ENCODE data around the gene TREML2. TPM values are rescaled to one million over a fixed set of nuclear protein-coding genes. Genes with fewer than 3 reads are reported as not detected.

TREML2 gene
- total and polyA plus RNA-seq, 2 of the 8 experiments (the other 6 are each of a cell fraction or from before 2014, with no cell fraction given): 0.09 to 0.18 TPM

DNA sequence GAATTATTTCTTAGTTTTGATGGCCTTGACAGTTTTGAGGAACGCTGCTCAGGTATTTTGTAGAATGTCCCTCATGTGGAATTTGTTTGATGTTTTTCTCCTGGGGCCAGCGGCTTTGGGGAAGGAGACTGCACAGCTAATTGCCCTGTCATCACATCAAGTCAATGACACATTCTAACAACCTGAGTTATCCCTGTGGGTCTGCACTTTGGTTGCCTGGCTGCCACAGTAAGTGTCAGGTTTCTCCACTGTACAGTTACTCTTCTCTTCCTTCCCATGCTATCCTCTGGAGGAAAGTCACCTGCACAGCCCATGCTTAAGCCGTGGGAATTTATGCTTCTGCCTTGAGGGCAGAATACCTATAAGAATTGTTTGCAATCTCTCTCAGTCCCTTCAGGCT lies 25.8 kb upstream of the TREML2 start:
- Histone ChIP-seq H3K79me2 (ENCODE audit: control insufficient read depth in 1 of 2, insufficient read depth in 2 of 2, low read length in 2 of 2) (no peaks in the 10 kb centered on the region), H3K56ac (replicated peaks; ENCODE audit: insufficient read length, low read depth, low read length) (no peak overlapping the region), H4K20me1 (replicated peaks in 1 of 2; ENCODE audit: control insufficient read depth in 1 of 2, insufficient read depth in 2 of 2, low read length in 2 of 2) (no peaks in the 10 kb centered on the region), H3K18ac (ENCODE audit: extremely low read depth, low read length) (no peak overlapping the region), H4K91ac (replicated peaks; ENCODE audit: insufficient read length, low read length) (no peak overlapping the region), H2BK20ac (ENCODE audit: low read length) (no peak overlapping the region), H3K14ac (ENCODE audit: insufficient read length) (no peak overlapping the region), H3K9ac (replicated peaks in 1 of 4; ENCODE audit: extremely low read depth in 1 of 4, low read depth in 3 of 4, low read length in 3 of 4) (no peak overlapping the region), H2AK5ac (ENCODE audit: low read depth, low read length) (no peak overlapping the region), H2AFZ (ENCODE audit: low read length) (no peak overlapping the region), H3K4me3 (ENCODE audit: extremely low read depth in 1 of 4, insufficient read depth in 2 of 4, low read depth in 3 of 4, low read length in 4 of 4) (no peak overlapping the region), H3K4me2 (ENCODE audit: insufficient read depth in 1 of 2, low read depth in 2 of 2, low read length in 2 of 2) (no peak overlapping the region), H3K4ac (replicated peaks; ENCODE audit: insufficient read length, low read depth, low read length) (no peak overlapping the region), H2BK15ac (ENCODE audit: low read length) (no peak overlapping the region), H4K8ac (ENCODE audit: extremely low read depth, insufficient read depth, low read length) (no peak overlapping the region), H3K27me3 (replicated peaks in 1 of 4; ENCODE audit: control insufficient read depth in 3 of 4, extremely low read depth in 1 of 4, insufficient read depth in 3 of 4, low read length in 3 of 4) (no peaks in the 10 kb centered on the region; a peak in 1 of 7 replicates), H2BK12ac (ENCODE audit: low read depth, low read length) (no peak overlapping the region), H2BK120ac (replicated peaks; ENCODE audit: low read depth, low read length) (no peak overlapping the region), H3K36me3 (ENCODE audit: control insufficient read depth in 2 of 4, insufficient read depth in 4 of 4, low read length in 3 of 4) (no peaks in the 10 kb centered on the region), H3K23me2 (ENCODE audit: low read depth, low read length) (no peaks in the 10 kb centered on the region), H3K9me3 (ENCODE audit: insufficient read depth in 2 of 2, low read depth in 1 of 2, low read length in 1 of 2) (no peaks in the 10 kb centered on the region), H3K23ac (ENCODE audit: insufficient read length) (no peak overlapping the region), H3K79me1 (ENCODE audit: low read depth, low read length) (no peaks in the 10 kb centered on the region), H3K27ac (ENCODE audit: low read depth, low read length) (no peak overlapping the region), H3K4me1 (replicated peaks in 1 of 4; ENCODE audit: control insufficient read depth in 3 of 4, insufficient read depth in 4 of 4, low read length in 3 of 4) (no peaks in the 10 kb centered on the region), H4K5ac (ENCODE audit: insufficient read length, low read depth, low read length) (no peak overlapping the region), H2BK5ac (ENCODE audit: low read depth, low read length) (no peak overlapping the region)
- DNase-seq (ENCODE audit: low read depth in 1 of 2, low spot score in 2 of 2) (no peak), FAIRE-seq (peak; percentile 48)
- ChIA-PET CTCF (ENCODE audit: partially characterized antibody) (no interaction called here), POLR2A (ENCODE audit: partially characterized antibody) (no interaction called here)
- 72% methylated on average over 3 of the region's 3 CpGs; no CpG with 5 or more reads in 1 of the 2 experiments for WGBS, 2 experiments (ENCODE audit: extremely low coverage in 1 of 2, insufficient coverage in 1 of 2, insufficient read length in 1 of 2, insufficient replicate concordance in 2 of 2, low coverage in 1 of 2, low lambda C conversion rate in 2 of 2, missing lambda C conversion rate in 1 of 2)
- no peak for TF ChIP-seq POLR2AphosphoS5 (IDR thresholded peaks at IDR 0.05; ENCODE audit: low read depth, low read length)
- no peak for TF ChIP-seq CHD1 (IDR thresholded peaks at IDR 0.05; ENCODE audit: low read depth, low read length)
- TF ChIP-seq, protein P1, sequence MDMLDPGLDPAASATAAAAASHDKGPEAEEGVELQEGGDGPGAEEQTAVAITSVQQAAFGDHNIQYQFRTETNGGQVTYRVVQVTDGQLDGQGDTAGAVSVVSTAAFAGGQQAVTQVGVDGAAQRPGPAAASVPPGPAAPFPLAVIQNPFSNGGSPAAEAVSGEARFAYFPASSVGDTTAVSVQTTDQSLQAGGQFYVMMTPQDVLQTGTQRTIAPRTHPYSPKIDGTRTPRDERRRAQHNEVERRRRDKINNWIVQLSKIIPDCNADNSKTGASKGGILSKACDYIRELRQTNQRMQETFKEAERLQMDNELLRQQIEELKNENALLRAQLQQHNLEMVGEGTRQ (IDR thresholded peaks at IDR 0.05; ENCODE audit: low read length): no peak
- TF ChIP-seq MAFK (IDR thresholded peaks at IDR 0.05; ENCODE audit: low read depth, low read length): no peak
- TF ChIP-seq BACH1 (IDR thresholded peaks at IDR 0.05; ENCODE audit: low read length): no peak
- TF ChIP-seq CHD2 (IDR thresholded peaks at IDR 0.05; ENCODE audit: low read length): no peak
- TF ChIP-seq KDM1A (IDR thresholded peaks at IDR 0.05; ENCODE audit: borderline replicate concordance, low read length): no peak
- TF ChIP-seq SP2 (IDR thresholded peaks at IDR 0.05; ENCODE audit: low read length): no peak
- no peak for TF ChIP-seq ASH2L (IDR thresholded peaks at IDR 0.05; ENCODE audit: low read length)
- no peak for TF ChIP-seq EP300 (IDR thresholded peaks at IDR 0.05; ENCODE audit: borderline replicate concordance in 1 of 2, low read depth in 2 of 2, low read length in 2 of 2)
- TF ChIP-seq YY1 (IDR thresholded peaks at IDR 0.05; ENCODE audit: low read depth, low read length): no peak
- TF ChIP-seq GTF2F1 (IDR thresholded peaks at IDR 0.05; ENCODE audit: borderline replicate concordance, low read depth, low read length): no peak
- no peak for TF ChIP-seq FOSL1 (IDR thresholded peaks at IDR 0.05; ENCODE audit: insufficient read depth, low read depth, low read length)
- TF ChIP-seq SIN3A (conservative IDR thresholded peaks at IDR 0.05 in 1 of 2, IDR thresholded peaks at IDR 0.05 in 1 of 2; ENCODE audit: low read depth in 1 of 2, low read length in 2 of 2): no peak
